ENCODE results near the gene NBPF15.
"Not testable (repeated sequence)": the region's sequence is repeated elsewhere in the genome, so short reads cannot be mapped to it uniquely, and the experiment has no call there.

- not testable (repeated sequence) for TF ChIP-seq CTCF (IDR thresholded peaks at IDR 0.05; ENCODE audit: low read depth, low read length); POLR2A (IDR thresholded peaks at IDR 0.05; ENCODE audit: extremely low read depth, insufficient read length); MAX (IDR thresholded peaks at IDR 0.05; ENCODE audit: low read depth, low read length); MYC (IDR thresholded peaks at IDR 0.05; ENCODE audit: low read depth, low read length)
Observed at GRCh38 chr1:144460686-144461085, 783 bp downstream of the NBPF15 start.
